GM19099 (cell line): ENCODE measurements around the gene PAX5.

ENCODE experiments used
- POLR2A ChIP-seq: IDR thresholded peaks from 3 replicates; pipeline ENCODE4 v1.6.1; 2011; ENCODE audit warnings: low read depth; ENCODE audit not compliant: insufficient read length; ENCODE audit errors: extremely low read depth

PAX5 gene

DNA sequence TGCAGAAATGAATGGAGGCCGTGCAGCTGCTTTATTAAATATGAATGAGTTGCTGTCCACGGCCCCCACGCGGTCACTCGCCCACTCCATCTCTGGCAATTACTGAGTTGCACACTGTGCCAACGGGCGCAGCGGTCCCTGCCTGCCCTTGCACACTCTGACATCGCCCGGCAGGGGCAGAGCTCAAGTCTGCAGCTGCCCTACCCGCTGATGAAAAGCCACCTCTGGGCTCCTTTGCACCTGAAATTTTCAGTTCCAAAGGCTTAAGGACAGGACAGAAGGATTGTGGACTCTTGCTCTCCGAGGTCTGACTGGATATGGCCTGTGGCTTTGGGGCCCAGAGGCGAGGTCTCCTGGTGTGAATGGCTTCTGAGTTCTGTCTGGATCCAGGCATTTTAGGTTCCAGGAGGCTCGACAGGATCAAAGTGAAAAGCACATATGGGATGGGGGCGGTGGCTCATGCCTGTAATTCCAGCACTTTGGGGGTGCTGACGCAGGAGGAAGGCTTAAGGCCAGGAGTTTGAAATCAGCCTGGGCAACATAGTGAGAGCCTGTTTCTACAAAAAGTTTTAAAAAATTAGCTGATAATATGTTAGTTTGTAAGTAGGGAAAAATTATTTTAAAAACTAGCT, 201.8 kb downstream of the PAX5 start:
- no peak for TF ChIP-seq POLR2A

DNA sequence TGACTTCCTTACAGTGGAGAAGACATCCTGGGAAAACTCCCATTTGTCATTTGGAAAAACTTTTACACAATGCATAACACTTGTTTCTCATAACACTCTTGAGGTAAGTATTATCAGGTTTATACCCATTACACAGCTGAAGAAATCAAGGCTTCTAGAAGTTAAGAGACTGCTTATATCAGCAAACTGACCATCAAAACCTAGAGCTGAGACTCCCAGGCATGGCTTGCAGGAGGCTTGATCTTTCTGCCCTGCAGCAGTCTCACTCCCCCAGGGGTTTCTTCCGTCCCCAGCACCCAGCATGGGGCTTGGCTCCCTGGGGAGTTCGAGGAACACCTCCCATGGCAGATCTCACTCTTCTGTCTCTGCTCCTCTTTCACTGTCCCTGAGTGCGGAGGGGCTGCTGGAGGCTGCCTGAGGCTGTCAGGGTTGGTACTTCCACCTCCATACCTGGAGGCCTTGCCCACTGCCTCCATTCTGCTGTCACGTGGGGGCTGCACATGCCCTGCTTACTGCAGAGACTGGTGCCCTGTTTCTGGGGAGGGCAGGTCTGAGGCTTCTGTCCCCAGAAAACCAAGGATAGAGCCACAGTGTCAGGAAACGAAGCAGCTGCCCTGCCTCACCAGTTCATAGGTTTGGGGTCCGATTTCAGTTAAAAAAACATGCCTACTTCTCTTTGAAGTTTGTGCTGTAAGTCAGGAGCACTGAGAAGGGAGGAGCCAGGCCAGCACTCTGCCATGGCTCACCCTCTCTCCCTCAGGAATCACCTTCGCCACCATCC, 202.5 kb downstream of the PAX5 start:
- no peak for TF ChIP-seq POLR2A

DNA sequence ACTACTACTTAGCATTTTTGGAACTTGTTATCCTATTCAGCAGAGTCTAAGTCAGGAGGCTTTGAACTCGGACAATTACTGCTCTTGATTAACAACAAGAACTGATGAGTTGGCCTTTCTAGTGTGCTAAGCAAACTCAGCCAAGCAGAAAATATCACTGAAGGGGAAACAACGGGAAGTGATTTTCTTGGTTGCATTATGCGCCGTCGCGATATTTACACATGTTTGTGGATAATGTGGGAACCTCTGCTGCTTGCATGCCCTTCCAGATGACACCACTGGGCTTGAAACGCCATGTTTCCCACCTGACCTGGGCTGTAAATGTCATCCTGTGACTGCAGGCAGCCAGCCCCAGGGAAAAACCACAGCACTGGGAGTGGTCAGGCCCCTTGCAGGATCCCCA, 205.5 kb downstream of the PAX5 start:
- TF ChIP-seq POLR2A: no peak

DNA sequence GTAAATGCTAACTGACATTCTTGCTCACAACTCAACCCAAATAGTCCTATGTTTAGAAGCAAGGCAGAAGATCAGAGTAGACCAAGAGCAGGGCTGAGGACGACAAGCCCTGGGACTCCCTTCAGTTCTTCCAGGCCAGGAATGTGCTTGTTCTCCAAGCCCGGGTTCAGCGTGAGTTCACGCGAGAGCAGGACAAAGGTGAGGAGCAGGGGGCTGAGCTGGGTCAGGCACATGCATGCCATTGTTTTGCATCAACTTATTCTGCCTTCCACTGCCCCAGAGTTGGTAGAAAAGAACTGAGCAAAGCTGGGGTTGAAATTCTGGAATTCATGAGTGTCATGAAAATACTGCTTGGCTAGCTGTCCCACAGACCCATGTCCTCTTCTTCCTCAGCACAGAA, 206.5 kb downstream of the PAX5 start:
- no peak for TF ChIP-seq POLR2A

DNA sequence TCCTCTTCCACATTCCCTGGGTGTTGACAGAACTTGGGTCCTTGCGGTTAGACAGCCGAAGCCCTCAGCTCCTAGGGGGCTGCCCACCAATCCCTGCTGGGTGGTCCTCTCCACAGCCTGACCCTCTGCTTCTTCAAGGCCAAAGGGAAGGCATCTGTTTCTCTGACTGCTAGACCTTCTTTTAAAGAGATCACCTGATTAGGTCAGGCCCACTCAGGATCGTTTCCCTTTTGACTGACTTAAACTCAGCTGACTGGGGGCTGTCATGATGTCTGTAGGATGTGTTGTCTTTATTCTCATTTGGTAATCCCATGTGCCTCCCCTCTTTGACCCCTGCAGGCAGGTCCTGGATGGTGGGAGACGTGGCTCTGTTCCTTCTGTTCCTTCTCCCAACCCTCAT, 207.5 kb downstream of the PAX5 start:
- no peak for TF ChIP-seq POLR2A

DNA sequence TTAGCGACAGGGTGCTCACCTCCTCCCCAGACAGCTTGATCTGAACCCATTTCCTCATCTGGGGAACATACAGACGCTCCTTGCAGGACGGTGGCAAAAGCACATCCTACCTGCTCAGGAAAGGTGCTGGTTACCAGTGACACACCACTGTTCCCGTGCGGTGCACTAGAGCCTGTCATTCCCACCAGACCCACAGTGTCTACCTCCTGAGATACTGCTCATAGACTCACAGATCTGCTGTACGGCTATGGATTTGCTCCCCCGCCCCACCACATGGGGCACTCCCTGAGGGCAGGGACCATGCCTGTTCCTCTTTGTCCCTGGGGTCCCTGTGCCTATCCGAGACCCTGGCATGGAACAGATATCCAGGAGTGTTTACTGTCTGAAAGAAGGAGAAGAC, 208.9 kb downstream of the PAX5 start:
- no peak for TF ChIP-seq POLR2A

DNA sequence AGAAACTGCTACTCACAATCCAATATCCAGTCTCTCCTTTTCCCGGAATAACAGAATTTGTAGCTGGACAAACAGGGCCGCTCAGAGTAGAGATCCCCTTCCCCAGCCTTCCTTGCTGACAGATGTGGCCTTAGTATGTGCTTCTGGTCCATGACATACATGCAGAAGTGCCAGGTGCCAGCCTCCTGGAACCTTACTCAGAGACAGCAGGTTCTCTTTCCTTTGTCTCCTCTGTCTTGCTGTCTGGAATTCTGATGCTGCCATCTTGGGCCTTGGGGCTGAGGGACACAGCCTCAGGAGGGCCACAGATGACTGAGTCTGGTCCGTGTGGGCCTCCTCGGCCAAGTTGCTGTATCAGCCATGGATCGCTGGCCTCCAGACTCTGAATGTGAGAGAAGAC, 210.1 kb downstream of the PAX5 start:
- no peak for TF ChIP-seq POLR2A

DNA sequence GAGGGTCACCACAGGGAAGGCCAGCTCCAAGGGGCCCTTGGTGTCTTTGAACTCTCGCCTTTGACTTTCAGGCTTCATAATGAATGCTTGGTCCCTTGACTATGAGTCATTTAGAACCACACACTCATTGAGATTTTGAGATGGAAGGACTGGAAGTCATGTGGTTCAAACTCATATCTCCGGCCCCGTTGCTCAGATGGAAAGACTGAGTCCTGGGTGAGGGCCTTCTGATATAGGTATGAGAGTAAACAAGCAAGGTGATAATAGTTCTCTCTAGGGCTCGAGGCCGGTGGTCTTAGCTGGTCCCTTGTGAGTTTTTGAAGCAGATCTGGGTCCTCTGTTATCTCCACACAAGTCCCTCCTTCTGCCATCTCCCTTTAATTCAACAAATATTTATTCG, 210.6 kb downstream of the PAX5 start:
- TF ChIP-seq POLR2A: no peak

DNA sequence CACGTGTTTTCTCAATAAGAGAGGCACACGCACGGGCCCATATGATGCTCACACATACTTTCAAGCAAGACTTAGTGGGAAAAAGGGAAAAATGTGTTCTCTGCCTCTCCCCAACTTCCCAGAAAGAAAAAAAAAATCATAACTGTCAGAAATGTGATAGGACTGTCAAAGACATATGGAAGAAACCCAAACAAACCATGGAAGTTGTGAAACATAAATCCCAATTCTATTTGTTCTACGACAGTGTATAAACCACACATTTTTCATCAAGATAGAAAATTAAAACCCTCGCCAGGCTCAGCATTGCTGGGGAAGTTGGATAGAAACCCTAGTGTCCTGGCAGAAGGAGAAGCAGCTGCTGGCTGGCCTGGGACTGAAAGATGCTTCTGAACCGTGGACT, 211.9 kb downstream of the PAX5 start:
- no peak for TF ChIP-seq POLR2A

DNA sequence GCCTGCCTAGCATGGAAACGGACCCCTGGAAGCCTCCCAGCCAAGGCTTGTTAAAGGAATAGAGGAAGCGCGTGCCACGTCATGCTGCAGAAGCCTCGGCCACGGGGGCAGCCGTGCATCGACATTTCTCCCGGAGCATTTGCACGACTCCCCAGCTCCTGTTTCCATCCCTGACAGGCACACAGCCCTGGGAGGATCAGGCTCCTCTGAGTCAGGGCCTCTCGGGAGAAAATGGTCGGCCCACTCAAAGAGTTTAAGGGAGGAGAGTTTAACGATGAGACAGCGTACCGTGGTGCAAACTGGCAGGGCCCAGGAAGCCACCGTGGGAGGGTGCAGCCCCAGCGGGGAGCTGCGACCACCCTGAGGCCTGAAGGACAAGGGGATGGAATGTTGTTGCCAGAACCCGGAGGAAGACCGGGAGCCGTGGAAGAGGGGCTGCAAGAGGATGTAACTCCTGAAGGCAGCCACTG, 213.6 kb downstream of the PAX5 start:
- no peak for TF ChIP-seq POLR2A

DNA sequence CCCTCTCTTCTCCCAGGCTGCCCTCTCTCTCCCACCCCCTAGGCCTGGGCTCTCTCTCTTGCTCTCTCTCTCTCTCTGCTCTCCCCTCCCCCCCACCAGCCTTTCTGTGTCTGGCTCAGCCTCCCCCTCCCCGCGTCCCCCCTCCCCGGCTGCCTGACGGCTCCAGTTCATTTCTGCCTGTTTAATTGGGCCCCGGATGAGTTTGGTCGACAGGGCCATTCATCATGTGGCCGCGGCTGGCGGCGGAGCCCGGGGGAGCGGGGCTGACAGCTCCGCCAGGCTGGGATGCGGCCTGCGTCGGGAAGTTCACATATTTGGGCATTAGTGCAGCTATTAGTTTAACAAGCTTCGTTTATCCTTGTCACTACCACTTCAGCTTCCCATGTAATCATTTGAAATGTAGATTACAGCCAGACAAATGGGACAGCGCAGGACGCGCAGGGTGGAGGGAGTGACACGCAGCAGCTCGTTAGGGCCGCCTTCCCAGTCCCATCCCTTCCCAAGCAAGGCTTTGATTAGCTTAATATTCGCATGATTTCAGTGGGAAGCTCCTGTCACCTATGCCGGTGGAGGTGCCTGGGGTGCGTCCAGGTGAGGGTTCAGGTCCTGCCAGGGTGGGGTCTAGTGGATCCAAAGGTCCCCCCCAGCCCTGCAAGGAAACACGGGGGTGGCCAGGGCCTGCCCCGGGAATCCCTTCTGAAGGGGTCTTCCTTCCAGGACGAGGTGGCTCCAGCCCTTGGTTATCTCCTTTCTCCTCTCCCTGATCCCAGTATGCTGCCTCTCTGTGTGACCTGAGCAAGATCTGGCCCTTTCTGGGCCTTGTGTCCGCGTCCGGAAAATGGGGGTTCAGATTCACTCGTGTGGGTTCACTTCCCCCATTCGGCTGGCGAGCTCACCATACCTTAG, 214.8 kb downstream of the PAX5 start:
- no peak for TF ChIP-seq POLR2A

DNA sequence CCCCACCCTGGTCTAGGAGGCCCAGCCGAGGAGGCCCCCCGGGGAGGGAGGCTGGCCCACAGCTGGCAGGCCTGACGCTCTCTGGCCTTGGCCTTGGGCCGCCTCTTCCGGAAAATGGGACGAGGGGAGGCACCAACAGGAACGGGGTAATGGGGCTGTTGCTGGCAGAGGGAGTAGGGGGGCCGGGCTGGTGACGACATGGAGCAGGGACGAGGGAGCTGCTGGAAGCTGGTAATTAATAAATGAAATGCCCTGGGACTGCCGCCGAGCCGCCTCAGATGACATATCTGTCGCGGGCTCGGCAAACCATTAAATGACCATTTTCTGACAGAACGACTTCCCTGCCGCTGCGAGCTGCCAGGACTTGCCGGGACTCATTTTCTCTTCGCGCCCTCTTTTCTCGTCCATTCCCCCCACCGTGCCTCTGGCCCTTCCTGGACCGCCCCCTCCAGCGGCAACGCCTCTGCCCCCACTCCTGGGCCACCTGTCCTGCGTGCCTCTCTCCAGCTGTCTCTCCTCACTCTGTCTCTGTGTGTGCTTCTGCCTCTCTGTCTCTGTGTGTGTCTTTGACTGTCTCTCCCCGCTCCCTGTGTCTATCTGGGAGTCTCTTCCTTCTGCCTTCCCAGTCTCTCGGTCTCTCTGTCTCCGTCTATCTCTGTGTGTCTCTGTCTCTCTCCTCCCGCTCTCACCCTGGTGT, 215.7 kb downstream of the PAX5 start:
- no peak for TF ChIP-seq POLR2A

DNA sequence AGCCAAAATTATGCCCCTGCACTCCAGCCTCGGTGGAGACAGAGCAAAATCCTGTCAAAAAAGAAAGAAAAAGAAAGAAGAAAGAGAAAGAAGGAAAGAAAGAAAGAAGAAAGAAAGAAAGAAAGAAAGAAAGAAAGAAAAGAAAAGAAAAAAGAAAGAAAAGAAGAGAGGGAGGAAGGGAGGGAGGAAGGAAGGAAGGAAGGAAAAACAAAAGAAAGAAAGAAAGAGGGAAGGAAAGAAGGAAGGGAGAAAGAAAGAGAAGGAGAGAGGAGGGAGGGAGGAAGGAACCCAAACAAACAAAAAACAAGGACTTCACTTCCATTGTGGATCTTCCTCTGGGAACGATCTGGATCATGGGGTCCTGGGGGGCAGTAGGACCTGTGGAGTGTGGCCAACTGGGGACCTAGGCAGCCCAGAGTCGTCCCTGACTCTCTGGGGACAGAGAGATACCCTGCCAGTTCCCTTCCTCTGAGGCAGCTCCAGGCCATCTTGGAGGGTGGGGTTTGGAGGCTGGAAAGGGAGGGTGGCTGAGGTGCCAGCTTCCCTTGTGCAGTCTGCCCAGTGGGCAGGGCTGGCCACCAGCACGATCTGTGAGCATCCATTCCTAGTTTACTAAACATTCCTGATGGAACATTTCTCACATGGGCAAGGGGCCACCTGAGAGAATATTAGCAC, 216.8 kb downstream of the PAX5 start:
- no peak for TF ChIP-seq POLR2A

DNA sequence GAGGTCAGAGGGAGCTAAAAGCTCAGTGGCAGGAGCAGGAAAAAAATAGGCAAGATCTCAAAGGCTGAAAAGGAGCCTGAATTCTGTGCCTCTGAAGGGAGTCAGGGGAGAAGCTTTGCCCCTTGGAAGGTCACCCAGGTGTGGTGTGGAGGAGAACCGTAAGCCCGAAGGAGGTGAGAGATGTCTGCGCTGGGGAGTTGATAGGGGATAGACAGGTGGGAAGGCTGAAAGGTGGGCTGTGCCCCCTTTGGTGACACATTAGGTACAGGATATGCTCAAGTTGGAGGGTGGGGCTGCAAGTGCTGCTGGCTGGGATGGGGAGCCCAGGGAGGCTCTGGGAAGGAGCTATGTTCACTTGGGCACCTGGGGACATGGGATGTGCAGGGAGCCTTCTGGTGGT, 217.7 kb downstream of the PAX5 start:
- no peak for TF ChIP-seq POLR2A
